Panc1 (cell line): Measurements from ENCODE around the gene GNAO1. TPM values are rescaled to one million over a fixed set of nuclear protein-coding genes. Genes with fewer than 3 reads are reported as not detected.

Experiments used
- ATAC-seq: fragments of 200-7000 bp; cut with Tn5 transposase; 2 replicates; pipeline ENCODE4 v1.9.1; 2020; ENCODE audit warnings: mild to moderate bottlenecking, moderate library complexity
- BruUV-seq: library from RNA; stranded (reverse); fragments of 400-500 nt; replicated peaks from 2 replicates; lab custom pipeline; 2021; lab: Mats Ljungman, UMichigan
- CTCF ChIA-PET: fragments of 300-600 bp; sonication (Branson Sonifier 250); formaldehyde crosslinking; loops from one replicate; lab custom pipeline; 2022; ENCODE audit warnings: antibody characterized with exemption; lab: Charles Lee
- POLR2A ChIA-PET: fragments of 300-600 bp; sonication (Branson Sonifier 250); formaldehyde crosslinking; loops from one replicate; lab custom pipeline; 2022; ENCODE audit warnings: antibody characterized with exemption; lab: Charles Lee
- DNase-seq: peaks from one replicate; pipeline ENCODE4 v3.0.0-alpha.2; 2010; ENCODE audit warnings: low read depth, low spot score
- H3K27ac ChIP-seq: 2 replicates; pipeline ENCODE4 v1.5.1; 2011; ENCODE audit warnings: mild to moderate bottlenecking, low read length, inconsistent platforms
- H3K27me3 ChIP-seq: fragments of 200-500 bp; sonication (Bioruptor generic); 2 replicates; pipeline ENCODE4 v1.6.0; 2014; ENCODE audit warnings: low read length, inconsistent platforms; ENCODE audit not compliant: control insufficient read depth, insufficient read depth
- H3K36me3 ChIP-seq: fragments of 200-500 bp; sonication (Bioruptor generic); 2 replicates; pipeline ENCODE4 v1.5.1; 2014; ENCODE audit warnings: inconsistent platforms, mild to moderate bottlenecking, low read length, moderate library complexity; ENCODE audit not compliant: control insufficient read depth, insufficient read depth
- H3K4me1 ChIP-seq: 2 replicates; pipeline ENCODE4 v1.5.1; 2011; ENCODE audit warnings: inconsistent platforms, mild to moderate bottlenecking, low read length, moderate library complexity; ENCODE audit not compliant: control insufficient read depth, insufficient read depth
- H3K4me3 ChIP-seq, 2 experiments: 2 replicates each; pipeline ENCODE4 v1.5.1; 2011 to 2012; ENCODE audit warnings: low read depth in 2 of 2, low read length in 2 of 2, mild to moderate bottlenecking in 2 of 2, inconsistent platforms in 1 of 2, moderate library complexity in 1 of 2
- H3K9me3 ChIP-seq: fragments of 200-500 bp; sonication (Bioruptor generic); 2 replicates; pipeline ENCODE4 v1.5.1; 2014; ENCODE audit warnings: low read depth, mild to moderate bottlenecking, inconsistent platforms, low read length, moderate library complexity; ENCODE audit not compliant: control insufficient read depth, insufficient read depth
- POLR2AphosphoS5 ChIP-seq: IDR thresholded peaks from 2 replicates; pipeline ENCODE4 v1.6.1; 2012; ENCODE audit warnings: mild to moderate bottlenecking, low read depth, low read length, moderate library complexity
- SIN3A ChIP-seq: IDR thresholded peaks from 2 replicates; pipeline ENCODE4 v1.6.1; 2012; ENCODE audit warnings: low read depth, mild to moderate bottlenecking, low read length, moderate library complexity, borderline replicate concordance; ENCODE audit not compliant: insufficient read depth
- TCF7L2 ChIP-seq: IDR thresholded peaks from 2 replicates; pipeline ENCODE4 v1.6.1; 2011; ENCODE audit warnings: mild to moderate bottlenecking, low read depth, low read length, inconsistent platforms
- in situ Hi-C: cut with HindIII; loops from 2 replicates; pipeline ENCODE4 v1.10.0; 2016; ENCODE audit warnings: low sequenced_read_pairs, low pct_unique_long_range_greater_than_20kb
- intact Hi-C: fragments of 100-400 bp; cut with micrococcal nuclease; formaldehyde crosslinking; loops from one replicate; pipeline ENCODE4 v1.10.0; 2022; ENCODE audit not compliant: unreplicated experiment
- total RNA-seq: library from RNA; stranded (reverse); gene quantifications from one replicate; pipeline ENCODE4 v1.2.1, GENCODE V29; 2021; ENCODE audit not compliant: unreplicated experiment
- TF ChIP-seq, protein P1 (sequence below), 2 experiments: IDR thresholded peaks; 2 replicates each; pipeline ENCODE4 v1.6.1; 2011 to 2012; ENCODE audit warnings: low read depth in 2 of 2, control low read depth in 1 of 2, low read length in 1 of 2, mild to moderate bottlenecking in 1 of 2, moderate library complexity in 1 of 2; ENCODE audit not compliant: insufficient read depth in 1 of 2
- TF ChIP-seq, protein P2 (sequence below): fragments of 450-650 bp; IDR thresholded peaks from 2 replicates; pipeline ENCODE4 v1.5.1; 2017; ENCODE audit warnings: mild to moderate bottlenecking

The GNAO1 gene
- total RNA-seq, 1 experiment from 2014 or later: 33.4 TPM

DNA sequence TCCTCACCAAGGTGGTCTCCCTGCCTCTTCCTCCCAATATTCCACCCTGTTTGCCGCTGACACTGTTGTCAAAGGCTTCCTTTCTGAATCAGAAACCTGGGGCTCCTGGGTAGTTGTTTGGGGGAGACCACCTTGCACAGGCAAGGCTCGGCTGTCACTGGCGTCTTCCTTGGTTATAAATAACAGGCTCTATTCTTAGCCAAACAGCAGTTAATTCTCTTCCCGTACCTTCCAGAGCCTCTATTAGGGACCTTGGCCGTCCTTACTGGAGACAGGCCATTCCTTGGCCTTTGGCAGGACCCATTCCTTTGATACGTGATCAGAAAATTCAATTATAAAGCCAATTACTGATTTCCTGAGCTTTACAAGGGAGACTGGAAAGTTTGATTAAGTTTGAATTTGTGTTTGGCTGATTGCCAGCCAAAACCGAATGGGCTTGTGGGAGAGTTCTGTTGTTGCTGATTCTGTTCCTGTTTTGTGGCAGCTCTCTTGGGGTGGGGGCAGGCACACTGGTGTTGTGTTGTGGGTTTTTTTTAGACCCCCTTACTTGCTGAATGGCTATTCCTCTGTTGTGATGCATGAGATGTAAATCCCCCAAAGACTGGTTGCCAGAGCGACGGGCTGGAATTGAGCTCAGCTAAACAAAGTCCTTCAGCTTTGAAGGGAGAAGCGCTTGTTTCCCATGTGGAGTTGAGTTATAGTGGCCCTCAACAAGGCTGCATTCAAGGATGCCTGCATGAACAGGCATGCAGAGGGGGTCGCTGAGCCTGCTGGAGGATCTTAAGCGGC is 104.6 kb downstream of the GNAO1 start:
- intact Hi-C loops: loop anchor here (10.0 kb wide), 1 partner anchor 241 kb away; no protein-coding TSS in a partner anchor
- Histone ChIP-seq H3K9me3 (no peaks in the 10 kb centered on the region), H3K4me1 (no peaks in the 10 kb centered on the region), H3K4me3 (no peak overlapping the region), H3K36me3 (no peaks in the 10 kb centered on the region), H3K27me3 (no peaks in the 10 kb centered on the region), H3K27ac (no peak overlapping the region)
- TF ChIP-seq, protein P1, sequence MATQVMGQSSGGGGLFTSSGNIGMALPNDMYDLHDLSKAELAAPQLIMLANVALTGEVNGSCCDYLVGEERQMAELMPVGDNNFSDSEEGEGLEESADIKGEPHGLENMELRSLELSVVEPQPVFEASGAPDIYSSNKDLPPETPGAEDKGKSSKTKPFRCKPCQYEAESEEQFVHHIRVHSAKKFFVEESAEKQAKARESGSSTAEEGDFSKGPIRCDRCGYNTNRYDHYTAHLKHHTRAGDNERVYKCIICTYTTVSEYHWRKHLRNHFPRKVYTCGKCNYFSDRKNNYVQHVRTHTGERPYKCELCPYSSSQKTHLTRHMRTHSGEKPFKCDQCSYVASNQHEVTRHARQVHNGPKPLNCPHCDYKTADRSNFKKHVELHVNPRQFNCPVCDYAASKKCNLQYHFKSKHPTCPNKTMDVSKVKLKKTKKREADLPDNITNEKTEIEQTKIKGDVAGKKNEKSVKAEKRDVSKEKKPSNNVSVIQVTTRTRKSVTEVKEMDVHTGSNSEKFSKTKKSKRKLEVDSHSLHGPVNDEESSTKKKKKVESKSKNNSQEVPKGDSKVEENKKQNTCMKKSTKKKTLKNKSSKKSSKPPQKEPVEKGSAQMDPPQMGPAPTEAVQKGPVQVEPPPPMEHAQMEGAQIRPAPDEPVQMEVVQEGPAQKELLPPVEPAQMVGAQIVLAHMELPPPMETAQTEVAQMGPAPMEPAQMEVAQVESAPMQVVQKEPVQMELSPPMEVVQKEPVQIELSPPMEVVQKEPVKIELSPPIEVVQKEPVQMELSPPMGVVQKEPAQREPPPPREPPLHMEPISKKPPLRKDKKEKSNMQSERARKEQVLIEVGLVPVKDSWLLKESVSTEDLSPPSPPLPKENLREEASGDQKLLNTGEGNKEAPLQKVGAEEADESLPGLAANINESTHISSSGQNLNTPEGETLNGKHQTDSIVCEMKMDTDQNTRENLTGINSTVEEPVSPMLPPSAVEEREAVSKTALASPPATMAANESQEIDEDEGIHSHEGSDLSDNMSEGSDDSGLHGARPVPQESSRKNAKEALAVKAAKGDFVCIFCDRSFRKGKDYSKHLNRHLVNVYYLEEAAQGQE (IDR thresholded peaks at IDR 0.05; ENCODE audit: insufficient read depth in 1 of 2, low read depth in 2 of 2, low read length in 1 of 2): no peak
- TF ChIP-seq, protein P2, sequence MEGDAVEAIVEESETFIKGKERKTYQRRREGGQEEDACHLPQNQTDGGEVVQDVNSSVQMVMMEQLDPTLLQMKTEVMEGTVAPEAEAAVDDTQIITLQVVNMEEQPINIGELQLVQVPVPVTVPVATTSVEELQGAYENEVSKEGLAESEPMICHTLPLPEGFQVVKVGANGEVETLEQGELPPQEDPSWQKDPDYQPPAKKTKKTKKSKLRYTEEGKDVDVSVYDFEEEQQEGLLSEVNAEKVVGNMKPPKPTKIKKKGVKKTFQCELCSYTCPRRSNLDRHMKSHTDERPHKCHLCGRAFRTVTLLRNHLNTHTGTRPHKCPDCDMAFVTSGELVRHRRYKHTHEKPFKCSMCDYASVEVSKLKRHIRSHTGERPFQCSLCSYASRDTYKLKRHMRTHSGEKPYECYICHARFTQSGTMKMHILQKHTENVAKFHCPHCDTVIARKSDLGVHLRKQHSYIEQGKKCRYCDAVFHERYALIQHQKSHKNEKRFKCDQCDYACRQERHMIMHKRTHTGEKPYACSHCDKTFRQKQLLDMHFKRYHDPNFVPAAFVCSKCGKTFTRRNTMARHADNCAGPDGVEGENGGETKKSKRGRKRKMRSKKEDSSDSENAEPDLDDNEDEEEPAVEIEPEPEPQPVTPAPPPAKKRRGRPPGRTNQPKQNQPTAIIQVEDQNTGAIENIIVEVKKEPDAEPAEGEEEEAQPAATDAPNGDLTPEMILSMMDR: no peak
- TF ChIP-seq TCF7L2 (no peak), SIN3A (no peak), POLR2AphosphoS5 (no peak)
- DNase-seq: no peak
- BruUV-seq: no TSS peak
- in situ Hi-C loops: no loop called here
- CTCF ChIA-PET: no interaction called here
- POLR2A ChIA-PET: no interaction called here
- ATAC-seq: no peak

DNA sequence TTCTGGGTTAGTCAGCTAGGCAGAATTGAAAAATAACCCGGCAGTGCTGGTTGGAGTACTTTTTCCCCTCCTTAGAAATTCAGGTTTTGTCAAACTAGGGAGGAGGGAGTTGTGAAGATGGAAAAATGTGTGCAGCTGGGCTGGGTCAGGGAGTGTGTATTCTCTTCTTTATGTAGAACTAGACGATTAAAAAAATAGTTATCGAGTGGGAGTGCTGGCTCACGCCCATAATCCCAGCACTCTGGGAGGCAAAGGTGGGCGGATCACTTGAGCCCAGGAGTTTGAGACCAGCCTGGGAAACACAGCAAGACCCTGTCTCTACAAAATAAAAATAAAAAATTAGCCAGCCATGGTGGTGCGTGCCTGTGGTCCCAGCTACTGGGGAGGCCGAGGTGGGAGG is 106.4 kb downstream of the GNAO1 start:
- CTCF ChIA-PET: no interaction called here
- H3K4me1 ChIP-seq: no peaks in the 10 kb centered on the region
- in situ Hi-C loops: no loop called here

More for the DNA sequence above, 106.4 kb downstream of the GNAO1 start:
- POLR2A ChIA-PET: interaction anchor here (0.6 kb wide), 1 partner anchor 270 kb away, joined by 5 read pairs; no protein-coding TSS in a partner anchor
- TF ChIP-seq TCF7L2 (no peak), POLR2AphosphoS5 (no peak), SIN3A (no peak)
- TF ChIP-seq, protein P2: no peak
- TF ChIP-seq, protein P1 (IDR thresholded peaks at IDR 0.05; ENCODE audit: insufficient read depth in 1 of 2, low read depth in 2 of 2, low read length in 1 of 2): no peak
- H3K27me3 ChIP-seq: no peaks in the 10 kb centered on the region
- no peak overlapping the region for H3K4me3 ChIP-seq
- no peaks in the 10 kb centered on the region for H3K36me3 ChIP-seq
- no peaks in the 10 kb centered on the region for H3K9me3 ChIP-seq
- ATAC-seq (no peak), DNase-seq (no peak)
- intact Hi-C loops: loop anchor here (10.0 kb wide), 1 partner anchor 243 kb away; no protein-coding TSS in a partner anchor
- no TSS peak for BruUV-seq
- no peak overlapping the region for H3K27ac ChIP-seq
